ENCODE data around the gene ATP2B1. TPM values are rescaled to one million over a fixed set of nuclear protein-coding genes. Genes with fewer than 3 reads are reported as not detected.

Gene ATP2B1
- total RNA-seq, 2 donors from 2014 or later: 46.9 to 59.8 TPM

GRCh38 chr12:89568484-89568883 lies 140.2 kb downstream of the ATP2B1 start:
- no peaks in the 10 kb centered on the region for H3K36me3 ChIP-seq
- H3K9me3 ChIP-seq: no peaks in the 10 kb centered on the region
- intact Hi-C loops (cut with DNase I): no loop called here
- no peak for TF ChIP-seq CTCF (IDR thresholded peaks at IDR 0.05)
- no peaks in the 10 kb centered on the region for H3K27me3 ChIP-seq
- no peak for DNase-seq
- no peak overlapping the region for H3K27ac ChIP-seq
- H3K9ac ChIP-seq (ENCODE audit: low read depth in 2 of 2, low read length in 2 of 2): no peak overlapping the region
- no peak overlapping the region for H3K4me3 ChIP-seq
- H3K4me1 ChIP-seq: no peaks in the 10 kb centered on the region

- Histone ChIP-seq H3K9ac (ENCODE audit: low read depth in 2 of 2, low read length in 2 of 2) (no peak overlapping the region), H3K27me3 (no peaks in the 10 kb centered on the region), H3K27ac (no peak overlapping the region), H3K4me1 (no peaks in the 10 kb centered on the region), H3K4me3 (no peak overlapping the region), H3K9me3 (no peaks in the 10 kb centered on the region), H3K36me3 (no peaks in the 10 kb centered on the region)
- TF ChIP-seq CTCF (IDR thresholded peaks at IDR 0.05): no peak
- intact Hi-C loops (cut with DNase I): no loop called here
- DNase-seq: no peak
Measured at GRCh38 chr12:89567691-89568239, 140.9 kb downstream of the ATP2B1 start.

- TF ChIP-seq CTCF (IDR thresholded peaks at IDR 0.05): no peak
- intact Hi-C loops (cut with DNase I): no loop called here
- Histone ChIP-seq H3K4me3 (no peak overlapping the region), H3K9ac (ENCODE audit: low read depth in 2 of 2, low read length in 2 of 2) (no peak overlapping the region), H3K4me1 (no peaks in the 10 kb centered on the region), H3K27me3 (no peaks in the 10 kb centered on the region), H3K9me3 (no peaks in the 10 kb centered on the region), H3K27ac (no peak overlapping the region), H3K36me3 (no peaks in the 10 kb centered on the region)
- no peak for DNase-seq
Measured at GRCh38 chr12:89566615-89567014, 142.0 kb downstream of the ATP2B1 start.

GRCh38 chr12:89565002-89565401 lies 143.6 kb downstream of the ATP2B1 start:
- intact Hi-C loops (cut with DNase I): no loop called here
- H3K27me3 ChIP-seq: no peaks in the 10 kb centered on the region
- no peak overlapping the region for H3K27ac ChIP-seq
- H3K9ac ChIP-seq (ENCODE audit: low read depth in 2 of 2, low read length in 2 of 2): no peak overlapping the region
- TF ChIP-seq CTCF (IDR thresholded peaks at IDR 0.05): no peak
- H3K9me3 ChIP-seq: no peaks in the 10 kb centered on the region
- H3K4me1 ChIP-seq: no peaks in the 10 kb centered on the region
- DNase-seq: no peak
- H3K4me3 ChIP-seq: no peak overlapping the region
- H3K36me3 ChIP-seq: no peaks in the 10 kb centered on the region

GRCh38 chr12:89559753-89560152 lies 148.9 kb downstream of the ATP2B1 start:
- H3K27ac ChIP-seq: no peak overlapping the region
- no peaks in the 10 kb centered on the region for H3K9me3 ChIP-seq
- no peak overlapping the region for H3K4me3 ChIP-seq
- no peak for DNase-seq
- intact Hi-C loops (cut with DNase I): no loop called here
- TF ChIP-seq CTCF (IDR thresholded peaks at IDR 0.05): no peak
- no peaks in the 10 kb centered on the region for H3K27me3 ChIP-seq
- H3K36me3 ChIP-seq: no peaks in the 10 kb centered on the region
- H3K9ac ChIP-seq (ENCODE audit: low read depth in 2 of 2, low read length in 2 of 2): no peak overlapping the region
- no peaks in the 10 kb centered on the region for H3K4me1 ChIP-seq

Data from colonic mucosa (tissue), 4 donors.